ENCODE data around the gene TRMT10B.
A peak's percentile ranks its signal among the peaks of the same experiment; 100 is the strongest.

TRMT10B gene

GRCh38 chr9:37753489-37754190 is at the start of gene TRMT10B:
TRMT10B (plus strand) TSS chr9:37753805; CDS start chr9:37761932, 8,127 bp downstream.
- peak in 1 of 2 donors; percentile 54 for DNase-seq (ENCODE audit: extremely low read depth in 1 of 2, low read depth in 1 of 2)

GRCh38 chr9:37705787-37706186 is 47.8 kb upstream of the TRMT10B start:
- no peak for DNase-seq (ENCODE audit: extremely low read depth in 1 of 2, low read depth in 1 of 2)

GRCh38 chr9:37706290-37706689 is 47.3 kb upstream of the TRMT10B start:
- DNase-seq (ENCODE audit: extremely low read depth in 1 of 2, low read depth in 1 of 2) = no peak

- DNase-seq (ENCODE audit: extremely low read depth in 1 of 2, low read depth in 1 of 2) = no peak
Measured at GRCh38 chr9:37707748-37708147, 45.9 kb upstream of the TRMT10B start.

GRCh38 chr9:37710046-37710445 is 43.6 kb upstream of the TRMT10B start:
- DNase-seq (ENCODE audit: extremely low read depth in 1 of 2, low read depth in 1 of 2) = no peak

- DNase-seq (ENCODE audit: extremely low read depth in 1 of 2, low read depth in 1 of 2) = no peak
Measured at GRCh38 chr9:37715260-37715659, 38.3 kb upstream of the TRMT10B start.

GRCh38 chr9:37715991-37716505 is 37.6 kb upstream of the TRMT10B start:
- no peak for DNase-seq (ENCODE audit: extremely low read depth in 1 of 2, low read depth in 1 of 2)

- DNase-seq (ENCODE audit: extremely low read depth in 1 of 2, low read depth in 1 of 2) = no peak
Measured at GRCh38 chr9:37719526-37719925, 34.1 kb upstream of the TRMT10B start.

GRCh38 chr9:37727013-37727412 is 26.6 kb upstream of the TRMT10B start:
- no peak for DNase-seq (ENCODE audit: extremely low read depth in 1 of 2, low read depth in 1 of 2)

GRCh38 chr9:37729499-37729898 is 24.1 kb upstream of the TRMT10B start:
- DNase-seq (ENCODE audit: extremely low read depth in 1 of 2, low read depth in 1 of 2) = no peak

- no peak for DNase-seq (ENCODE audit: extremely low read depth in 1 of 2, low read depth in 1 of 2)
Measured at GRCh38 chr9:37730256-37730655, 23.3 kb upstream of the TRMT10B start.

GRCh38 chr9:37730839-37731238 is 22.8 kb upstream of the TRMT10B start:
- DNase-seq (ENCODE audit: extremely low read depth in 1 of 2, low read depth in 1 of 2) = no peak

GRCh38 chr9:37732086-37732741 is 21.4 kb upstream of the TRMT10B start:
- no peak for DNase-seq (ENCODE audit: extremely low read depth in 1 of 2, low read depth in 1 of 2)

- no peak for DNase-seq (ENCODE audit: extremely low read depth in 1 of 2, low read depth in 1 of 2)
Measured at GRCh38 chr9:37732952-37733351, 20.7 kb upstream of the TRMT10B start.

- no peak for DNase-seq (ENCODE audit: extremely low read depth in 1 of 2, low read depth in 1 of 2)
Measured at GRCh38 chr9:37739222-37739621, 14.4 kb upstream of the TRMT10B start.

- no peak for DNase-seq (ENCODE audit: extremely low read depth in 1 of 2, low read depth in 1 of 2)
Measured at GRCh38 chr9:37740128-37740527, 13.5 kb upstream of the TRMT10B start.

- DNase-seq (ENCODE audit: extremely low read depth in 1 of 2, low read depth in 1 of 2) = no peak
Measured at GRCh38 chr9:37740631-37741328, 12.8 kb upstream of the TRMT10B start.

- no peak for DNase-seq (ENCODE audit: extremely low read depth in 1 of 2, low read depth in 1 of 2)
Measured at GRCh38 chr9:37745970-37746369, 7.6 kb upstream of the TRMT10B start.

GRCh38 chr9:37746448-37747270 is 6.9 kb upstream of the TRMT10B start:
- DNase-seq (ENCODE audit: extremely low read depth in 1 of 2, low read depth in 1 of 2) = no peak

- DNase-seq (ENCODE audit: extremely low read depth in 1 of 2, low read depth in 1 of 2) = no peak
Measured at GRCh38 chr9:37747271-37747753, 6.3 kb upstream of the TRMT10B start.

GRCh38 chr9:37749129-37749528 is 4.5 kb upstream of the TRMT10B start:
- DNase-seq (ENCODE audit: extremely low read depth in 1 of 2, low read depth in 1 of 2) = no peak

Measured in activated CD8-positive, alpha-beta memory T cell treated with anti-CD3 and anti-CD28 coated beads for 1 hour (primary cell).